Transverse colon (tissue), 4 donors: Measurements from ENCODE around the gene ERICH3. TPM values are rescaled to one million over a fixed set of nuclear protein-coding genes. Genes with fewer than 3 reads are reported as not detected.

Source experiments
- DNase-seq: peaks from one replicate; pipeline ENCODE4 v3.0.0-alpha.2; 2019
- H3K27ac ChIP-seq, 4 donors: fragments of 200-600 bp; sonication (generic); 2 replicates each; pipeline ENCODE4 v1.5.1; 2016 to 2018; ENCODE audit warnings: inconsistent platforms in 4 of 4
- H3K27me3 ChIP-seq: fragments of 200-600 bp; sonication (generic); 2 replicates; pipeline ENCODE4 v1.5.1; 2017; ENCODE audit warnings: inconsistent platforms
- H3K36me3 ChIP-seq, 4 donors: fragments of 200-600 bp; sonication (generic); 2 replicates each; pipeline ENCODE4 v1.5.1; 2017 to 2019; ENCODE audit warnings: inconsistent platforms in 4 of 4
- H3K4me1 ChIP-seq, 4 donors: fragments of 200-600 bp; sonication (generic); 2 replicates each; pipeline ENCODE4 v1.5.1; 2017 to 2020; ENCODE audit warnings: inconsistent platforms in 4 of 4
- H3K4me3 ChIP-seq, 4 donors: fragments of 200-600 bp; sonication (generic); 1 replicate in 1 of 4; 2 replicates in 3 of 4; pipeline versions ENCODE4 v1.5.1 to v1.6.1; 2017 to 2019; ENCODE audit warnings: inconsistent platforms in 4 of 4
- H3K9me3 ChIP-seq, 2 donors: fragments of 200-600 bp; sonication (generic); 2 replicates each; pipeline ENCODE4 v1.5.1; 2017 to 2019; ENCODE audit warnings: inconsistent platforms in 2 of 2
- CTCF ChIP-seq, 5 experiments: fragments of 200-600 bp in 3 of 5; fragments of 450-650 bp in 2 of 5; sonication (generic) in 3 of 5; IDR thresholded peaks; 1 replicate in 2 of 5; 2 replicates in 3 of 5; pipeline ENCODE4 v1.5.1; 2016 to 2017; ENCODE audit warnings: antibody characterized with exemption in 5 of 5, inconsistent platforms in 3 of 5, mild to moderate bottlenecking in 2 of 5, moderate library complexity in 1 of 5
- EP300 ChIP-seq: sonication (generic); formaldehyde crosslinking; IDR thresholded peaks from one replicate; pipeline ENCODE4 v1.6.1; 2017; ENCODE audit warnings: antibody characterized with exemption, low read depth
- POLR2A ChIP-seq: fragments of 450-650 bp; IDR thresholded peaks from one replicate; pipeline ENCODE4 v1.6.1; 2016; ENCODE audit warnings: antibody characterized with exemption, mild to moderate bottlenecking, moderate library complexity
- POLR2AphosphoS5 ChIP-seq, 3 donors: sonication (generic); formaldehyde crosslinking; IDR thresholded peaks; one replicate each; pipeline ENCODE4 v1.6.1; 2016; ENCODE audit warnings: antibody characterized with exemption in 3 of 3
- WGBS, 2 donors: methylation state at CpG; one replicate each; pipeline ENCODE4 v1.1.5; 2018; ENCODE audit warnings: low coverage in 1 of 2; 5-methylcytosine and 5-hydroxymethylcytosine counted together
- in situ Hi-C, 4 donors: fragments of 200-750 bp; cut with MboI; loops; one replicate each; pipeline versions ENCODE4 v1.15.0 to v1.15.1; 2017; ENCODE audit warnings: low sequenced_read_pairs in 3 of 4, low pct_ligation_motif_present in 1 of 4, low pct_unique_long_range_greater_than_20kb in 1 of 4
- intact Hi-C: fragments of 100-400 bp; cut with DNase I; formaldehyde crosslinking; loops from one replicate; pipeline ENCODE4 v1.15.1; 2023; ENCODE audit warnings: low total_unique reads
- total RNA-seq, 4 donors: library from RNA; depleted of rRNA; stranded (reverse); fragments of >200 nt; gene quantifications; one replicate each; pipeline ENCODE4 v1.1.0, GENCODE V29; 2016

Gene ERICH3
- total RNA-seq, 4 donors from 2014 or later = under 0.01 to 6.4 TPM; not detected in 2

- intact Hi-C loops (no loop called here), in situ Hi-C loops (no loop called here)
- WGBS, 2 donors = 33 to 41% methylated on average over 9 to 14 of the region's 14 CpGs
- Histone ChIP-seq H3K36me3 (no peaks in the 10 kb centered on the region), H3K9me3 (no peaks in the 10 kb centered on the region), H3K27ac (no peak overlapping the region), H3K4me3 (no peak overlapping the region), H3K4me1 (no peaks in the 10 kb centered on the region), H3K27me3 (no peaks in the 10 kb centered on the region)
- DNase-seq = no peak
- no peak for TF ChIP-seq POLR2AphosphoS5 (IDR thresholded peaks at IDR 0.05)
- TF ChIP-seq POLR2A = no peak
- TF ChIP-seq EP300 = no peak
- TF ChIP-seq CTCF (IDR thresholded peaks at IDR 0.05) = no peak
Measured at GRCh38 chr1:74570797-74571492, 102.6 kb downstream of the ERICH3 start.

- intact Hi-C loops = no loop called here
- H3K27me3 ChIP-seq = no peaks in the 10 kb centered on the region
- WGBS, 2 donors = 79 to 92% methylated on average over 2 of the region's 2 CpGs
- TF ChIP-seq EP300 = no peak
- TF ChIP-seq POLR2AphosphoS5 (IDR thresholded peaks at IDR 0.05) = no peak
- TF ChIP-seq CTCF (IDR thresholded peaks at IDR 0.05) = no peak
- no peak for TF ChIP-seq POLR2A
- H3K9me3 ChIP-seq = no peaks in the 10 kb centered on the region
- H3K4me1 ChIP-seq = no peaks in the 10 kb centered on the region
- DNase-seq = no peak
- H3K36me3 ChIP-seq = no peaks in the 10 kb centered on the region
- in situ Hi-C loops = no loop called here
- no peak overlapping the region for H3K4me3 ChIP-seq
- H3K27ac ChIP-seq = no peak overlapping the region
Measured at GRCh38 chr1:74549932-74550331, 123.7 kb downstream of the ERICH3 start.

GRCh38 chr1:74548961-74549750 lies 124.4 kb downstream of the ERICH3 start:
- no peaks in the 10 kb centered on the region for H3K27me3 ChIP-seq
- in situ Hi-C loops (no loop called here), intact Hi-C loops (no loop called here)
- H3K4me3 ChIP-seq = no peak overlapping the region
- WGBS, 2 donors = 81 to 82% methylated on average over 2 to 4 of the region's 4 CpGs
- TF ChIP-seq CTCF (IDR thresholded peaks at IDR 0.05) = no peak
- TF ChIP-seq POLR2AphosphoS5 (IDR thresholded peaks at IDR 0.05) = no peak
- TF ChIP-seq POLR2A = no peak
- no peak for TF ChIP-seq EP300
- H3K27ac ChIP-seq = no peak overlapping the region
- no peaks in the 10 kb centered on the region for H3K36me3 ChIP-seq
- no peaks in the 10 kb centered on the region for H3K9me3 ChIP-seq
- no peaks in the 10 kb centered on the region for H3K4me1 ChIP-seq
- DNase-seq = no peak

GRCh38 chr1:74545821-74546220 lies 127.8 kb downstream of the ERICH3 start:
- TF ChIP-seq POLR2AphosphoS5 (IDR thresholded peaks at IDR 0.05) (no peak), CTCF (IDR thresholded peaks at IDR 0.05) (no peak), POLR2A (no peak), EP300 (no peak)
- DNase-seq = no peak
- WGBS, 2 donors = 82 to 89% methylated on average over 2 of the region's 2 CpGs

More at GRCh38 chr1:74545821-74546220, 127.8 kb downstream of the ERICH3 start:
- H3K27ac ChIP-seq = no peak overlapping the region
- H3K27me3 ChIP-seq = no peaks in the 10 kb centered on the region
- intact Hi-C loops = no loop called here
- no peaks in the 10 kb centered on the region for H3K9me3 ChIP-seq
- in situ Hi-C loops = no loop called here
- H3K4me3 ChIP-seq = no peak overlapping the region
- no peaks in the 10 kb centered on the region for H3K36me3 ChIP-seq
- no peaks in the 10 kb centered on the region for H3K4me1 ChIP-seq
